ENCODE measurements around the gene SERAC1. TPM values are rescaled to one million over a fixed set of nuclear protein-coding genes. Genes with fewer than 3 reads are reported as not detected.
A peak's percentile ranks its signal among the peaks of the same experiment; 100 is the strongest.
"Not testable (repeated sequence)": the region's sequence is repeated elsewhere in the genome, so short reads cannot be mapped to it uniquely, and the experiment has no call there.

Gene SERAC1
- total RNA-seq, 6 experiments from 2014 or later = 3.0 to 5.1 (median 4.4) TPM

- Histone ChIP-seq H3K4me1 (peaks cover 0 to 9% (median 3%) of the 10 kb centered on the region in 4 donors), H3K27me3 (no peaks in the 10 kb centered on the region), H3K27ac (no peak overlapping the region), H3K4me3 (no peak overlapping the region), H3K9me3 (no peaks in the 10 kb centered on the region), H3K36me3 (no peaks in the 10 kb centered on the region)
- TF ChIP-seq POLR2A (IDR thresholded peaks at IDR 0.05) (no peak), CTCF (IDR thresholded peaks at IDR 0.05) (no peak)
- DNase-seq (no peak), ATAC-seq (no peak)
- intact Hi-C loops (cut with DNase I) = no loop called here
- WGBS (ENCODE audit: insufficient coverage, low coverage, low lambda C conversion rate, missing lambda C conversion rate) = 84% methylated on average over 6 of the region's 8 CpGs
Observed at GRCh38 chr6:158185729-158186456, 17.8 kb upstream of the SERAC1 start.

- Histone ChIP-seq H3K27me3 (no peaks in the 10 kb centered on the region), H3K36me3 (no peaks in the 10 kb centered on the region), H3K4me3 (no peak overlapping the region), H3K9me3 (no peaks in the 10 kb centered on the region), H3K27ac (no peak overlapping the region), H3K4me1 (peaks cover 0 to 9% (median 3%) of the 10 kb centered on the region in 4 donors)
- intact Hi-C loops (cut with DNase I) = no loop called here
- TF ChIP-seq POLR2A (IDR thresholded peaks at IDR 0.05) (no peak), CTCF (IDR thresholded peaks at IDR 0.05) (no peak)
- no peak for DNase-seq
- ATAC-seq = no peak
Observed at GRCh38 chr6:158184608-158185007, 16.5 kb upstream of the SERAC1 start.

- H3K27me3 ChIP-seq; H3K36me3 ChIP-seq; intact Hi-C loops (cut with DNase I); H3K9me3 ChIP-seq; H3K4me1 ChIP-seq: not testable (repeated sequence)
- 50% methylated on average over 8 of the region's 16 CpGs for WGBS (ENCODE audit: insufficient coverage, low coverage, low lambda C conversion rate, missing lambda C conversion rate)
- ATAC-seq = peak; percentile 33 to 85 (median 78)
- H3K27ac ChIP-seq = peak overlapping the region in 1 of 3 donors; percentile 72
- peak; percentile 60 to 84 (median 79) for DNase-seq
- peak overlapping the region in 1 of 3 donors; percentile 35 for H3K4me3 ChIP-seq
Observed at GRCh38 chr6:158183174-158183972, 15.3 kb upstream of the SERAC1 start.

GRCh38 chr6:158177712-158178111, 9.7 kb upstream of the SERAC1 start:
- 97% methylated on average over 3 of the region's 3 CpGs for WGBS (ENCODE audit: insufficient coverage, low coverage, low lambda C conversion rate, missing lambda C conversion rate)

GRCh38 chr6:158175111-158175510, 7.0 kb upstream of the SERAC1 start:
- peaks cover 0 to 5% (median 0%) of the 10 kb centered on the region in 4 donors for H3K36me3 ChIP-seq
- H3K27me3 ChIP-seq = no peaks in the 10 kb centered on the region
- H3K9me3 ChIP-seq = no peaks in the 10 kb centered on the region
- TF ChIP-seq POLR2A (IDR thresholded peaks at IDR 0.05) (no peak), CTCF (IDR thresholded peaks at IDR 0.05) (no peak)
- intact Hi-C loops (cut with DNase I) = no loop called here
- ATAC-seq (no peak), DNase-seq (no peak)
- 100% methylated on average over 1 of the region's 3 CpGs for WGBS (ENCODE audit: insufficient coverage, low coverage, low lambda C conversion rate, missing lambda C conversion rate)
- H3K4me1 ChIP-seq = no peaks in the 10 kb centered on the region
- no peak overlapping the region for H3K4me3 ChIP-seq
- H3K27ac ChIP-seq = no peak overlapping the region

More at GRCh38 chr6:158177712-158178111, 9.7 kb upstream of the SERAC1 start:
- H3K27ac ChIP-seq; DNase-seq; H3K27me3 ChIP-seq; H3K4me3 ChIP-seq; H3K4me1 ChIP-seq; intact Hi-C loops (cut with DNase I); H3K9me3 ChIP-seq; H3K36me3 ChIP-seq; ATAC-seq: not testable (repeated sequence)
